Measurements from ENCODE around the gene EPN1.
A peak's percentile ranks its signal among the peaks of the same experiment; 100 is the strongest.

Gene EPN1

GRCh38 chr19:55646889-55647731, 27.9 kb upstream of the EPN1 start:
- DNase-seq = no peak

GRCh38 chr19:55647732-55648584, 27.1 kb upstream of the EPN1 start, which contains the start of gene CCDC106:
Gene CCDC106 (plus strand): TSS chr19:55648212. CDS start chr19:55649047, 835 bp downstream.
- peak; percentile 78 for DNase-seq

DNA sequence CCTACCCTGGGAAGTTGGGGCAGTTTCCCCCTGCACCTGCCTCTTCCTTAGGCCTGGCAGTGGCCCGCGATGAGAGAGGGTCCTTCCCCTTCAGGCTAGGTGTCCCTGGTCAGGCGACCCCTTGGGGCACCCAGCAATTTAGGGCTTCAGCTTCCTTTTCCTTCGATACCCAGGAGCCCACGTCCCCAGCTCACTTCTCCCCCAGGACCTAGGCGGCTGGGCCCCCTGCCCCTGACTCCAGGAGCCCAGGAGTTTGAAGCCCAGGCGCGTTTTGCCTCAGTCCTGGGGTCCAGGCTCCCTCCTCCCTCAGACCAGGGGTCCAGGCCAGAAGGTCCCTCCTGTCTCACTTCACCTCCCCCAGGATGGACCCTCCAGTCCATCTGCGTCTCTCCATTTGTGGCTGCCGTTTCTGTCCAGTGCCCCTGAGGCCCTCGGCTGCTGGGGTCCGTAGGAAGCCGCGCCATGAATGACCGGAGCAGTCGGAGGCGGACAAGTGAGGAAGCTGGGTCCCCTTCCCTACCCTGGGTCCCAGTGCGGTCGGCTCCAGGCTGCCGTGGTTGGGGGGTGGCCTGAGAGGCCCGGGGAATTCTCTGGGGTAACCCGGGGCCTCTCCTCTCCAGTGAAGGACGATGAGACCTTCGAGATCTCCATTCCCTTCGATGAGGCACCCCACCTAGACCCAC, 26.3 kb upstream of the EPN1 start:
- no peak for DNase-seq

GRCh38 chr19:55649268-55650125, 25.5 kb upstream of the EPN1 start:
- DNase-seq = no peak

DNA sequence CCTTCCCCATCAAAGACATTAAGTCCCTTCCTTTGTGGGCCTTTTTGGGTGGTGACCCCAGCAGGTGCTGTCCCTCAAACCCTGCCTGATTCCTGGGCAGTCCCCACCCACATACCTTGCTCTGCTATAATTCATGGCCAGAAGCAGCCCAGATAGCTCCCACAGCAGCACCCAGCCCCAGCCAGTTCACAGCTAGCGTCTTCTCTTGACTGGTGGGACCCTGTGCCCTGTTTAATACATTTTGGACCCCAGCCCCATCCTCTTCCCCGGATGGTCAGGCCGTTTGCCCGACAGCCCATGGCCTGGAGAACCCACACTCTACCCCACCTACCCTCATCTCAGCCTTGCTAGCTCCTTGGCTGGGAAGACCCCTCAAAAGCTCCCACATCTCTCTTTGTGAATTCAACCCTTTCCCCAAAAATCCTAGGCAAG, 24.9 kb upstream of the EPN1 start:
- no peak for DNase-seq

DNA sequence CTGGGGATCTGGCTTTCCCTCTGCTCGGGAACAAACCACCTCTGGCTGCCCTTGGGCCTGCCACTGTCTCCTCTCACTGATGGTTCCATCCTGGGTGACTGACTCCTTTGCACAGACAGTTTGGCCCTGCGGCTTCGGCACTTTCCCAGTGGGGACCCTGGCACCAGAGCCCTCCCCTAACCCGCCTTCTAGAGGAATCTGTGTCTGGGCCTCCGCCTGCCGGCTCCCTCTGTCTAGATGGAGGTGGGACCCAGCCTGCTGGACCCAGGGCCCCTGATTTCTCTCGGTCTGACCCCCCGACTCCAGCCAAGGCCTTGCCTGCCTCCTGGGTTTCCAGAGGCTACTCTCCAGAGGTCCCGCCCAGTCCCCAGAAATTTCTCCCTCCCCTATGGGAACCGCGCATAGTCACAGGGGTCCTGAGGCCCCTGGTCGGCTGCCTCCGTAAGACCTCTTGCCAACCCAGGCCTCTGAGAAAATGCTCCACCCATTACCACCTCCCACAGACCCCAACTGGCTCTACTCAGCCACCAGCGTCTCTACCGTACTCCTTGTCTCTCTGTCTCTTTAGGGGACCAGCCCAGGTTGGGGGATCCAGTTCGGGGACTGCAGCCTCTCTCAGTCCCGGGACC, 24.3 kb upstream of the EPN1 start:
- no peak for DNase-seq

- DNase-seq = no peak
Measured at GRCh38 chr19:55651236-55651635, 23.8 kb upstream of the EPN1 start.

GRCh38 chr19:55652311-55653128, 22.5 kb upstream of the EPN1 start:
- DNase-seq = no peak

DNA sequence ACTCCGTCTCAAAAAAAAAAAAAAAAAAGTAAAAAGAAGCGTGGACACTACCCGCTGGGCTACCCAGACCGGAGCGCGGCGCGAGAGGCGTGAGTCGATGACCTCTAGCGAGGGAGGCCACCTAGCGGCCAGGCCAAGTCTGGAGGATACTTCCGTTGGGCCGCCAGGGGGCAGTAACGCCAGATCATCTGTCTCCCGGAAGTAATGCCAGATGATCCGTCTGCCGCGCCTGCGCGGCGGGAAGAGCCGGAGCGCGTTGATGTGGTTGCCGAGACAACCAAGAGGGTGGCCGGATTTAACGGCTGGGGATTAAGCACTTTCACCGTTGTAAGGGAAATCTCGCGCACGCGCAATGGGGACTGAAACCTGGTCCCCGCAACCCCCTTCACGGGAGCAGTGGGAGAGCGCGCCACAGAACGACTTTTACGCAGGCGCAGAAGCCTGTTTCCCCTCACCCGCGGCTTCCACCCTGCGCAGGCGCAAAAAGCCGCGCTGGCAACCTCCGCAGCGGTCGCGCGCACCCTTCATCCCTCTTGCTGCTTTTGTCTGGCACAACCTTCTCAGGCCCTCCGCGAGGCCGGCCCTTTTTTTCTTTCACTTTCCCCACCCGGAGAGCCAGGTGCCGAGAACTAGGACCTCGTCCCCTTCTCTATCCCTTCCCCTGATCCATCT, 21.2 kb upstream of the EPN1 start:
- DNase-seq = peak; percentile 98

GRCh38 chr19:55654323-55654867, 20.6 kb upstream of the EPN1 start:
- peak; percentile 98 for DNase-seq

- peak; percentile 81 for DNase-seq
Measured at GRCh38 chr19:55654868-55655647, 20.0 kb upstream of the EPN1 start, which contains the start of gene U2AF2. Gene U2AF2 (plus strand): TSS chr19:55655035. CDS start chr19:55655105, 70 bp downstream.

DNA sequence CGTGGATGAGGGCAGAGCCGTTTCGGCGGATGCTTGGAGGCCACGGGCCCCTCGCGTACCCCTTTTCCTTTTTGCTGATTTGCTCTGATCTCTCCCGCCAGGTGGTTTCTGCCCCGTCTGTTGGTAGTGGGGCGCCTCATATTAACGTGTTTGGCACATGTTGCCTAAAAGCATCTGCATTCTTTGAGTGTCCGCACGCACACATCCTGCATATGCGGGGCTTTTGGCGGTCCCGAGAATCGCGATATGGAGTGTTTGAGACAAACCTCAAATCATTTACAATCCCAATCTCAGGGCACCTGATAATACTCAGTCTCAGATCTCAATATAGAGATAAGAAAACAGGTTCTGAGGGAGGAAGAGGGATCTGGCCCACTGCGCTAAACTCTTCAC, 19.4 kb upstream of the EPN1 start:
- DNase-seq = no peak

- DNase-seq = no peak
Measured at GRCh38 chr19:55656552-55656951, 18.5 kb upstream of the EPN1 start.

GRCh38 chr19:55656988-55657747, 17.9 kb upstream of the EPN1 start:
- no peak for DNase-seq

DNA sequence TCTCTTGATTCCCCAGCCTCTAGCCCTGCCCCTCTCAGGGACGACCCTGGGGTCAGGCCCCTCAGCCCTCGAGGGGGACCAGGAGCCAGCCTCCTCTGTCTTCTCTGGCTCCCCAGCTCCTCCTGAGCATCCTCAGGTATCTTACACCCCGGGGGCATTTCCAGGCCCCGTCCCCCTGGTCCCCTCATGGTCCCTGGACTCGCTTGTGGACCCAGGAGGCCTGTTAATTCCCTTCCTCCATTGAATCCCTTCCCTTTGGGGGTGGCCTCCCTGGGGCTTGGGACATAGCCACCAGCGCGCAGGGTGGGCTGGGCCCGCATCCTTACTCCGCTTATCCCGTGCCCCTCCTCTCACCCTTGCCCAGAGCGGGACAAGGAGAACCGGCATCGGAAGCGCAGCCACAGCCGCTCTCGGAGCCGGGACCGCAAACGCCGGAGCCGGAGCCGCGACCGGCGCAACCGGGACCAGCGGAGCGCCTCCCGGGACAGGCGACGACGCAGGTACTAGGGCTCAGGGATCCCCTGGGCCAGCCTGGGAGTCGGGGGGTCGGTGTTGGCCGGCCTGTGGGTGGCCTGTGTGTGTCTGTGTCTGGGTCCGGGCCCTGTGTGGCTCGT, 16.1 kb upstream of the EPN1 start:
- DNase-seq = no peak

DNA sequence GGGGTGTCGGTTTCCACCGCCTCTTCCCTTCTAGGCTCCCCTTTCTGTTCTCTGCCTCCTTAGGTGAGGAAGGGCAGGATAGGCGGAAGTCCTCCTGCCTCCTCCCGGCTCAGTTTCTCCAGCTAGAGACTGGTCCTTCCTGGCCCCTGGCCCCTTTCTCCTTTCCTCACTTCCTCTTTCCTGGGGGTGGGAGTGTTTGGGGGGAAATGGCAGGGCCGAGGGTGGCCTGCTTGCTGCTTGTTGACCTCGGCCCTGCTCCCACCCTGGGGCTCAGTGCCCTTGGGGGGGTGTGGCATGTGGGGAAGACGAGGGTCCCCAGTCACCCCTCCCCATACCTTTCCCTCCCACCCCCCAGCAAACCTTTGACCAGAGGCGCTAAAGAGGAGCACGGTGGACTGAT, 15.2 kb upstream of the EPN1 start:
- no peak for DNase-seq

DNA sequence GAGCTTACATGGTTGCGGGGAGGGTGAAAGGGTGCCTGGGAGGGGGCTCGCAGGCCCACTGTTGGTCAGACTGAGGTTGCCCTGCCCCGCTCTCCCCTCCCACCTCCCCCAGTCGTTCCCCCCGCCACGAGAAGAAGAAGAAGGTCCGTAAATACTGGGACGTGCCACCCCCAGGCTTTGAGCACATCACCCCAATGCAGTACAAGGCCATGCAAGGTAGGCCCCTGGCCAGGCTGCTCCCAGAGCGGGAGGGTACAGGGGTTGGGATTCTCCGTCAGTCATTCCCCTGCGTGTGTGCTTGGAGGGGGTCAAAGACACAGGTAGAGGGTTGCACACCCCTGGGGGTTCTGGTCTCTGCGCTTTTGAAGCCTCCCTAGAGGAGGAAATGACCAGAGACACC, 14.6 kb upstream of the EPN1 start:
- no peak for DNase-seq

Data from fibroblast of skin of back (primary cell).